NOMO-1 treated with DMSO at 0.1 percent for 48 hours (cell line): Measurements from ENCODE around the gene NSUN7.
A peak's percentile ranks its signal among the peaks of the same experiment; 100 is the strongest.
"Not testable (repeated sequence)": the region's sequence is repeated elsewhere in the genome, so short reads cannot be mapped to it uniquely, and the experiment has no call there.

ENCODE experiments used
- DNase-seq: peaks from one replicate; lab custom pipeline; 2025; ENCODE audit not compliant: unreplicated experiment; lab: John Stamatoyannopoulos, UW

The NSUN7 gene, protein sequence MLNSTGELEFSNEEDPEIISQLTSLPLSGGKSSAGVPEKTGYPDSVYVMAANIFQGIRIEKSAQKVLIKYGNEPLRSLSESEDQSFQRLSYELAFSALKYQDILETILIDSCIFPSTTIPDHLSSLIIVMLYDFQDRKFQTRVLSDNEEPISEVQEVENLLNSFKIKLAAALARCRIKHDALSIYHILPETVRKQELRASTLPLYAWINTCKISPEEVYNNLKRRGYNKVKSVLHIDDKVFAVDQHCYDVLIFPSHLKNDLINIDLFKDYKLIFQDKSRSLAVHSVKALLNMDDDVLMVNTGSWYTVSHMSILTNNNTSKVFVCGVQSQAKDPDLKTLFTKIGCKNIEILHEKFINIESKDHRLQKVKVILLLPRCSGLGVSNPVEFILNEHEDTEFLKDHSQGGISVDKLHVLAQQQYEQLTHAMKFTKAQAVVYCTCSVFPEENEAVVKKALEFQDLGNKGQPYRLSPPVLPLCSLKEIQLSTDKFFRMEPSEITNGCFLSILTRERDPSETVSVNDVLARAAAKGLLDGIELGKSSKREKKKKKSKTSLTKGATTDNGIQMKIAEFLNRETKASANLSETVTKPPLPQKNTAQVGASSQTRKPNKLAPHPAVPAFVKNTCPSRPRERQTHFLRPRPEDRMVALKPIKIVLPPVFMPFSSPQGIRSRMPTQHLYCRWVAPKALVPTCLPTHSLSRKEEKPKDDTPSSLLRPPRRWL

DNA sequence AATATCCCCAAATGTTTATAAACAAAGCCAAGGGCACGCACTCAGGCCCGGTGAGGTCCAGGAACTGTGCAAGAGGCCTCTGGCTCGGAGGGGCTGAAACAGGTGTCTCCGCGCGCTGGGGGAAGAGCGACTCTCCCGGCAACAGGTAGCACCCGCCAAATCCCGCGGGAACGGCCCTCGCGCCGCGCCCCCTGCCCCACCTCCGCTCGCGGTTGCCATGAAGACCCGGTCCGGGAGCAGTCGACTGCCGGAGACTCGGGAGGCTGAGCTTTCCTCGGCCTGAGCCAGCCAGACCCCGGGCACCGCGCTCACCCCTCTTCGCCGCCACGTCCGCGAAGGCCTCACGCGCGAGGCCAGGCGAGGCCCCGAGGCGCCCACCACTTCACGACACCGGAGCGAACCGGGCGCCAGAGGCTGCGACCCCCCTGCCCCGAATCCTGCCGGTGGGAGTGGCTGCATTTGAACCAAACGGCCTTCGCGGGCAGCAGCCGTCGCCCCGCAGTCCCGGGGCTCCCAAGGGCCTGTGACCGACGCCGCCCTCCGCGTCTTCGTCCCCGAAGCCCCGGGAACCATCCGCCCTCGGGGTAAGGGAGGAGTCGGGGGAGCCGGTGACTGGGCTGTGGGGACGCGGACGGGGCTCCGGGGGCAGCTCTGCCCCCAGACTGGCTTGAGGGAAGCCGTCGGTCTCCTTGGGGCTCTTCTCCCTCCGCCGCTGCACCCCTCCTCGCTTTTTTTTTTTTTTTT lies at the start of gene NSUN7:
Gene NSUN7, plus strand, starts transcription at position 239 of the 744 bp plus-strand sequence. CDS start 739 bp downstream, outside the sequence.
- DNase-seq, result peak; percentile 13

DNA sequence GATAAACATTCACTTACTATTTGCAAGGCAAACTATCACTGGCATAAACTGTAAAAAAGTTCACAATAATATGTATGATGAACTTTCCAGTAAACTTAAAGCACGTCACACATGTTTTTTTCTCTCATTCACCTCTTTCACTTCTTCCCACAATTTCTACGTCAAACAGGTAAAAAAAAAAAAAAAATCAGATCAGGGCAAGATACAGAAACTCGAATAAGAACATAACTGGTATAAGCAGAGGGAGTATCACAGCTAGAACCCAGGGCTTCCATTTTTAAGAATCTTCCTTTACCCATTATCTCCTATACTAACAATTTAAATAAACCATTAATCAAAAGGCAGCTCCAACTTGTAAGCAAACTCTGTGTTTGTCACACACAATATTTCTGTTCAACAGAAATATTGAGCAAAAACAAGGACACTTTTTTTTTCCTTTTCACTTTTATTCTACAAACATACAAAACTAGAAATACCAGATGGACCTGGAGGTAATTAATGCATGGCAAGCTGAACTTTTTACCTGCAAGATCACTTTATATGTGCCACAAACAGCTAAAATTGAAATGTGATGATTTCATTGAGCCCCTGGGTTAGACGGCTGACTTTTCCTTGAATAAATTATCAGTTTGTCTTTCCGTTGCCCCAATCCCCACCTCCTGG lies 47.5 kb upstream of the NSUN7 start:
- DNase-seq, result no peak

DNA sequence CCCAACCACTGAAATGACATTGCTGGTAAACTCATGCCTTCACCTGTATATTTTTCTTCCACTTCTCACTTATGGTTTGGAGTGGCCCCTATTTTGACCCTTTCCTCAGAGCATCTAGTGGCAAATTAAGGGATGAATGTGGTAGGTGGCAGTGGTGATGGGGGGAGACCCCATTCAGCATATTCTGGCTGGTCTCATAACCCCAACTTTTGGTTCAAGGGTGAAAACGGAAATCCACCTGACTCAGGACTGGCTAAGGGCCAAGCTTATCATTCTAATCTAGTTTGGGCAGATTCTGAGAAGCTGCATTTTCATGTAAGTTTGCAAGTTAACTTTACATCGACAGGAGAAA lies 47.0 kb upstream of the NSUN7 start:
- DNase-seq, result no peak

DNA sequence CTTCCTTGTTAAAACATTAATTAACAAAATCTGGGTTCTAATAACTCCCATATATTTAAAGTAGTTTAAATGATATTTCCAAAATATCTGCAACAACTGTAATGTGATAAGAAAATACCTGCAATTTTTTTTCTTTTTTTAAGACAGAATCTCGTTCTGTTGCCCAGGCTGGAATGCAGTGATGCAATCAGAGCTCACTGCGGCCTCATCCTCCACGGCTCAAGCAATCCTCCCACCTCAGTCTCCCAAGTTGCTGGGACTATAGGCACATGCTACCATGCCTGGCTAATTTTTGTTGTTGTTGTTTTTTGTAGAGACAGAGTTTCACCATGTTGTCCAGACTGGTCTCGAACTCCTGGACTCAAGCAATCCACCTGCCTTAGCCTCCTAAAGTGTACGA lies 45.7 kb upstream of the NSUN7 start:
- DNase-seq, result no peak

DNA sequence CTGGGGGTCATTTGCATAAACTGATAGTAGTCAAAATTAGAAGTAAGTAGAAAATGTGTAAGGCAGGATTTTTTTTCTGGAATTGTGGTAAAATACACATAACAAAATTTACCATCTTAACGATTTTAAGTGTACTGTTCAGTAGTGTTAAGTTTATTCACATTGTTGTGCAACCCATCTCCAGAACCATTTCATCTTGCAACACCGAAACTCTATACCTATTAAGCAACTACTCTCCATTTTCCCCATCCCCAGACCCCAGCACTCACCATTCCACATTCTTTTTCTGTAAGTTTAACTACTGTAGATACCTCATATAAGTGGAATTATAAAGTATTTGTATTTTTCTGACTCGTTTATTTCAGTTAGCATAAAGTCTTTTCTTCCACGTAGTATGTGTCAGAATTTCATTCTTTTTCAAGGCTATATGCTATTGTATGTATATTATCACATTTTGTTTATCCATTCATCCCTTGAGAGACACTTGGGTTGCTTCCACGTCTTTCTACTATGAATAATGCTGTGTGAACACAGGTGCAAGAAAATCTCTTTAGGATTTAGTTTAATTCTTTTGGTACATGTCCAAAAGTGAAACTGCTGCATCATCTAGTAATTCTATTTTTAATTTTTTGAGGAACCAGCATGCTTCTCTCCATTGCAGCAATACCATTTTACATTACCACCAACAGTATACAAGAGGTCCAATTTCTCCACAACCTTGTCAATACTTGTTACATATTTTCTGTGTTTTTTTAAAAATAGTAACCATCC lies 39.1 kb upstream of the NSUN7 start:
- peak; percentile 92 for DNase-seq

DNA sequence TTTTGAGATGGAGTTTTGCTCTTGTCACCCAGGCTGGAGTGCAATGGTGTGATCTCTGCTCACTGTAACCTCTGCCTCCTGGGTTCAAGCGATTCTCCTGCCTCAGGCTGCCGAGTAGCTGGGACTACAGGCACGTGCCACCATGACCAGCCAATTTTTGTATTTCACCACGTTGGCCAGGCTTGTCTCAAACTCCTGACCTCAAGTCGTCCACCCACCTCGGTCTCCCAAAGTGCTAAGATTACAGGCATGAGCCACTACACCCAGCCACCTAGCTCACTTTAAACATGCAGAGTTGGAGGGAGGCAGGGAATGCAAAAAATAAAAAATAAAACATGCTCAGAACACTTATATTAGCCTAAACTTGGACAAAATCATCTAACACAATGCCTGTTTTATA lies 36.8 kb upstream of the NSUN7 start:
- not testable (repeated sequence) for DNase-seq

DNA sequence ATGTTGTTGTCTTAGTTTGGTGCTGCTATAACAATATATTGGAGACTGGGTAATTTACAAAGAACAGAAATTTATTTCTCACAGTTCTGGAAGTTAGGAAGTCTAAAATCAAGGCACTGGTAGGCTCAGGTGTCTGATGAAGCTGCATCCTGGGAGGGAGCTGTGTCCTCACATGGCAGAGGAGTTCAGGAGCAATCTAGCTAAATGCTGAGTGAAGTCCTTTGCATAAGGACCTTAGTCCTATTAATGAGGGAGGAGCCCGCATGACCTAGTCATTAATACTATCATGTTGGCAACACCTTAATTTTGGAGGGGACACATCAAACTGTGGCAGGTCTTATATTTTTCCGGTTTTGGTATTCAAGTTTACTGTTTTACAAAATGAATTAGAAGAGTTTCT lies 36.0 kb upstream of the NSUN7 start:
- no peak for DNase-seq

DNA sequence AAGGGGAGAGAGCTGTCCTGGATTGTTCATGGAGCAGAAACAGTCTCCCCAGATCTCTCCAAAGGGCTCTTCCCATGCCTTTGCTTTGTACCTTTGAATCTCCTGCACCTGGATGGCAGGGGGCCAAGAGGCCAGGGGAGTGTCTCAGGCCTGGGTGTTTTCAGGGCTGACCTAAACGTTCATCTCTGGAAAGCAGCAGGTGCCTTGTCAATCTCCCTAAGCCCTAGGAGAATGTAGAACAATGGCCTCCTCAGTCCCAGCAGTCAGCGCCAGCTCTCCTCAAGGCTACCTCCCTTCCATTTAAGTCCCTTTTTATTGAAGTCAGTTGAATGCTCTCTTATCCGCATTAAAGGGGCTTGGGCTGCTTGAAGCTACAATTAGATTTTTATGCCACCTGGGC lies 31.2 kb upstream of the NSUN7 start:
- DNase-seq, result no peak

DNA sequence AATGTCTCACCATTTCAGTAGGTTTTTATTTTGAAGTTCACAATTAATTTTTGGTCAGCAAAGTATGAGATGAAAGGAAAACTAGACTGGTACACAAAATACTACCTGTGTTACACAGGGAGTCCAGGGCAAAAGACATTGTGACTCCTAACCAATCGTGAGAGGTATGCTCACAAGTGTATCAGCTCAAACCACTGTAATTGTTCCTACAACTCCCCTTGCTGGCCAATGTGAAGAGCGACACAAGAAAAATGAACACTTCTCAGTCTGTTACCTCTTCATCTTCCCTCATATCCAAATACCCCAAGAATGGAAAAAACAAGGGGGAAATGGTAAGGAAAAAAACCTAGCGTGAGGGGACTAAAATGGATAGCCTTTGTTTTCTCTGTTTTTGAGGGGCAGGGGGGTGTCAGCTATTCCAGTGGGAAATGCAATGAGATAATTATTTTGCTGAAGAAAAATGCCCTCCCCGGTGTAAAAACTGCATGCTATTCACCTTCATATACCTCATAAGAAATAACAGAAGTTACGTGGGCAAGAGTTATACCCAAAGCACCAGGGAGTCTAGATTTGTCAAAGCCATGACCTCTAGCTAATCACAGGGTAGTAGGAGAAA lies 30.6 kb upstream of the NSUN7 start:
- peak; percentile 75 for DNase-seq

DNA sequence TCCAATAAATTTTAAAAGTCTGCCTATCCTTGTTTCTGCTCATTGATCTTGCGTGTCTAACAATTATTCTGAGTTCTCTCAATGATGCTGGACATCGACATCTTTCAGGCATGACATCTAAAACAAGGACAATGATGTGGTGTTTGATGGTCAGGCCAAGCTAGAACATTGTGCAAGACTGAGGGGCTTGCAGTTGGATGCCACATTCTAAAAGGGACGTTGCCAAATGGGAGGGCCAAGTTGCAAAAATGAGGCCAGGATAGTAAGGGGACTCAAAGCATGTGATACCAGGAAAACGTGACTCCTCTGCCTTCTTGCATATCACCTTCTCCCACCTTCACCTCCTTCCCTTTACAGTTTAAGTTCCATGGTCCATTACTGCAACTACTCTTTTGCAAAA lies 29.4 kb upstream of the NSUN7 start:
- DNase-seq, result no peak

DNA sequence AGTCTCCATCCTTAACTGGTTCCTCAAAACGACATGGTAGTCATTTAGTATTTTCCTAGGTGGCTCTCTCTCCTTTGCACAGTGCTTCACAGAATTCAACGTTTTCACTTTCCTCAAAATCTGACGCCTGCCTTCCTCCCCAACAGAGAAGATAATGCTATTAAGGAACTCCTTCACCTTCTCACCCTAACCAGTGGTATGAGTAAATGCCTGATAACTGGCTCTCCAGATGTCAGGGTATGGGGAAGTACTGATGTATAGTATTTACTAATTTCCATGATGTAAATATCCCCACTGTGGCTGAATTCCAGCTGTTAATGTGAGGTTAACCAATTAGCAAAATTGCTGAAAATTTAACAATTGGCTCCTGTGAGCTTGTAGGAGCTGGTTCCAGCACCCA lies 28.8 kb upstream of the NSUN7 start:
- DNase-seq, result peak; percentile 68

DNA sequence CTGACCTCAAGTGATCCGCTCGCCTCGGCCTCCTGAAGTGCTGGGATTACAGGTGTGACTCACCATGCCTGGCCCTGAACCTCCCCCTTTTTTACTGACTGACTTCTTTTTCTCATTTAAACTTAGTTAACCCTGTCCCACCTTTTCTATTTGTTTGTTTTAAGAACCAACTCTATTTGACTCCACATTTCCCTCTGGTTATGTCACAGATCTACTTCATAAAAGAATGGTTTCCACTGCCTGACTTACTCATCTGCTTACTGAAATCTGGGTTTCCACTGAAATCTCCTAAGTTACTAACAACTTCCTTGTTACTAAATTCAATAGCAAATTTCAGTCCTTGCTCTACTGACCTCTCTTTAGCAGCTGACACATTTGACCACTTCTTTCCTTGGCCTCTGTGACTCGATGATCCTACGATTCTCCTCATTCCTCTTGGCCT lies 28.0 kb upstream of the NSUN7 start:
- DNase-seq, result no peak

DNA sequence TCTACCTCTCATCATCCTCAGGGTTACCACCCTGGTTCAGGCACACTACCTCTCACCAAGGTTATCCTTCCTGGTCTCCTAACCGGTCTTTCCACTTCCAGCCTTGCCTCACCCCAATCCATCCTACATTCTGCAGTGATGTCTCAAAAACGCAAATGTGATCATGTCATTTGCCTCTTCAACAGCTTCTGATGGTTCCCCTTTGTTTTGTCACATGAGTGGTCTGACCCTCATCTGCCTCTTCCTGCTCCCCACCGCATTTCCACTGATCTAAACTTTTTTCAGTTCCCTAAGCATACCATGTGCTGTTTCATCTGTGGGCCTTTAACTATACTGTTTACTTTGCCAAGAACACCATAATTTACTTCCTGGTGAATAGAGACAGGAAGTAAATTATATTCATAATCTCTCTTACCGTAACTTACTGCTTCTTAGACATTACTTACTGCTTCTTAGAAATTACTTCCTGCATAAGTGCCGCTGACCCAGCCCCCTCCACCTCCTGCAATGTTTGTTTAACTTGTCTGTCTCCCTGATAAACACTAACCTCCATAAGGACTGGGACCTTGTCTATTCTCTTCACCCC lies 27.1 kb upstream of the NSUN7 start:
- DNase-seq, result peak; percentile 96

DNA sequence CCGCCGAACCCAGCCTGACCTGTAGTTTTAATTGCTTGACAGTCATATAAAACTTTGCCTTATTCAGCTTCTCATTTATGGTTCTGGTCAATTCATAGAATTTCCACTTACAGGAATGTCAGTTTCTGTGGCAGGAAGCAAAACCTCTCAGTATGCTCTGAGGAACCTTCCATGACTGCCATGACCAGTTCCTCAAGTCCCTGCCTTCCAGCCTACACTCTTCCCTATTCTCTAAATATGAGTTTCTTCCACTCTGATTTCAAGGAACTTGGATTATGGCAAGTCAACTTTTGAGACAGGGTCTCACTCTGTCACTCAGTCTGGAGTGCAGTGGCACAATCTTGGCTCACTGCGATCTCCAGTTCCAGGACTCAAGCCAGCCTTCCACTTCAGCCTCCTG lies 26.0 kb upstream of the NSUN7 start:
- DNase-seq, result no peak

DNA sequence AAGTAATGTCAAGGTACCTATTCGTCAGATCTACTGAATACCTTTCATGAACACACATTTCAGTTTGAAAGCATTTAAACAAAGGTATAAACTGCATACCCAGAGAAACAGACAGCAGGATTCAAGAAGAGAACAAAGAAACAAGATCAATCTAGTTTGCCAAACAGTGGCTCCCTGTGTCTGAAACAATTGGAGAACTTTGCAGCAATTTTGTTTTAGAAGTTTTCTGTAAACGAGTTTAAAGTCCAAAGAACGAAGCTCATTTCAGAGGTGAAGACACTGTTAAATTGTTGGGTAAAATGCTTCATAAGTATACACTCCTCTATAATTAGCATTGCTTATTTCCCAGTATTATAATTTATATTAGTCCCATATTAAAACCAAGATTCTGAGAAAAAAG lies 21.4 kb upstream of the NSUN7 start:
- no peak for DNase-seq

DNA sequence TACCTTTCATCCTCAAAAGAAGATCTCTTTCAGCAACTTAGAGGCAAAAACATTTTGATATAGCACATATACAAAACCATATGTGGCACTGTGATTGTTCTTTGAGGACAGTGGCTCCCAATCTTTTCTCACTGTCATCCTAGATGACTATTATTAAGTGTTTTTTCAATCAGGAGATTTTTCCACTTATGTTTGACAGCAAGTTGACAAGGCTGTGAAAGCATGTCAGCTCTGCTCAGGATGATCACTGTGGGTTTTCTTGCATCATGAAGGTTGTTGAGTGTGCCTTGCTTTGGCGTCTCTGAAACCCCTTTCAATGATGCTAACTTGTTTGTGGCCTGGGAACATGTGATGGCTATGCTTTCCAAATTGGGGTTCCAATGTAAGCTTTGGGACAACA lies 20.2 kb upstream of the NSUN7 start:
- DNase-seq, result no peak

DNA sequence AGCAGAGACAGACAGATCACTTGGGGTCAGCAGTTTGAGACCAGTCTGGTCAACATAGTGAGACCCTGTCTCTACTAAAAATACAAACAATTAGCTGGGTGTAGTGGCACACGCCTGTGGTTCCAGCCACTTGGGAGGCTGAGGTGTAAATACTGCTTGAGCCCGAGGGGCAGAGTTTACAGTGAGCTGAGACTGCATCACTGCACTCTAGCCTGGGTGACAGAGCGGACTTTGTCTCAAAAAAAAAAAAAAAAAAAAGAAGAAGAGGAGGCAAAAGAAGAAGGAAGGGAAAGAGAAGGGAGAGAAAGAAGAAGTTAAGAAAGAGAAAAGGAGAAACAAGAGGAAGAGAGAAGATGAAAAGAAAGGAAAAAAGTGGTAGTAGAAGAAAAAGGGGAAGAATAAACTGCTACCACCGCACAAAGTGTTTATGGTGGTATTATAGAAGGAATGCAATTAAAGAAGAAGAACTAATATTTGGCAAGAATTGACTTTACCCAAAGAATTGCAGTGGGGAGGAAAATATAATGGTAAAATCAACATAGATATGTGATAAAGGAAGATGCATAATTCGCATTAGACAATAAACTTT lies 19.6 kb upstream of the NSUN7 start:
- DNase-seq, result peak; percentile 67

DNA sequence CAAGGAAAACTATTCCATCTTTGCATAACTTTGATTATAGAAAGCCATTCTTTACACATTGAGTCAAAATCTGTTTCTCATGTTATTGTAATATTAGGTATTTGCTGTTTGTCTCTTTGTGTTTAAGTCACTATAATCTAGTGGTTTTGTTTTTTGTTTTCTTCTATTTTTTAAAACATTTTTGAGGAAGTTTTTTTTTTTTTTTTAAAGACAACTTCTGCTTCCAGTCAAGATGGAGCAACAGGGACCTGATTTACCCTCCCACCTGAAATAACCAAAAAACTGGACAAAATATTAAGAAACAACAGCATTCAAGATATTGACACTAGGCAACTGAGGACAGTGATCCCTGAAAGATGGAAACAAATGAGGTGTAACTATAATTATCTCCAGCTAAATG lies 18.4 kb upstream of the NSUN7 start:
- peak; percentile 65 for DNase-seq

DNA sequence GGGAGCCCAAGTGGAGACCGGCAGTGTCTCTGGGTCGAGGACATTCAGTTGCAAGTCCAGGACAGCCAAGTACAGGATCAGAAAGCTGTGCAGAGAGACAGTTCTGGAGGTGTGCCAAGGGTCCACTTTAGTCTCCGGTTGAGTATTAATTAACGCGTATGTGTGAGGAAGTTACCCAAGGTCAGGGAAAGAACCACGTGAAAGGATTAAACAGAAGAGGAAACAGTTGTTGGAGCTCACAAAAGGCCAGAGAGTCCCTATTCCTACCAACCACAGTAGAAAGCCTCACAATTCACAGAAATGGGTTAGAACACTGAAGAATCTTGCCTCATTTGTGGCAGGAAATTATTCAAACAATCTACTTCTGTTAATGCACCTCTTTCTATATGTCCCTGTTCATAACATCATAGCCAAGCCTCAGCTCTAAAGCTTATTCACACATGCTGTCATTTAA lies 17.9 kb upstream of the NSUN7 start:
- peak; percentile 95 for DNase-seq
